GM12874 (cell line): ENCODE measurements around the gene DAD1.

ENCODE experiments used
- CTCF ChIP-seq: IDR thresholded peaks from 2 replicates; pipeline ENCODE4 v1.5.1; 2011; ENCODE audit warnings: low read depth, mild to moderate bottlenecking, control low read depth, low read length, moderate library complexity; ENCODE audit not compliant: insufficient read depth

DAD1 gene

GRCh38 chr14:22546722-22547071, 42.3 kb downstream of the DAD1 start:
- no peak for TF ChIP-seq CTCF

- no peak for TF ChIP-seq CTCF
Observed at GRCh38 chr14:22545842-22546721, 42.9 kb downstream of the DAD1 start.

- TF ChIP-seq CTCF = no peak
Observed at GRCh38 chr14:22544881-22545420, 44.1 kb downstream of the DAD1 start.

GRCh38 chr14:22544406-22544805, 44.6 kb downstream of the DAD1 start:
- TF ChIP-seq CTCF = no peak

GRCh38 chr14:22542360-22542759, 46.7 kb downstream of the DAD1 start:
- TF ChIP-seq CTCF = no peak

- TF ChIP-seq CTCF = no peak
Observed at GRCh38 chr14:22541721-22542120, 47.3 kb downstream of the DAD1 start.

GRCh38 chr14:22540811-22541360, 48.1 kb downstream of the DAD1 start:
- no peak for TF ChIP-seq CTCF
